Upper lobe of right lung (tissue), 1 donor: ENCODE measurements around the gene RPRD2. TPM values are rescaled to one million over a fixed set of nuclear protein-coding genes. Genes with fewer than 3 reads are reported as not detected.

Experiments used
- ATAC-seq: fragments of 200-7000 bp; cut with Tn5 transposase; one replicate; pipeline ENCODE4 v1.9.1; 2020; ENCODE audit warnings: mild to moderate bottlenecking, moderate library complexity
- DNase-seq: peaks from one replicate; pipeline ENCODE4 v3.0.0-alpha.2; 2020
- H3K27ac ChIP-seq: fragments of 200-600 bp; one replicate; pipeline ENCODE4 v1.8.0; 2022
- H3K27me3 ChIP-seq: fragments of 200-600 bp; one replicate; pipeline ENCODE4 v1.8.0; 2022; ENCODE audit warnings: mild to moderate bottlenecking
- H3K36me3 ChIP-seq: fragments of 200-600 bp; one replicate; pipeline ENCODE4 v1.8.0; 2022
- H3K4me1 ChIP-seq: fragments of 200-600 bp; one replicate; pipeline ENCODE4 v1.8.0; 2022
- H3K4me3 ChIP-seq: fragments of 200-600 bp; one replicate; pipeline ENCODE4 v1.8.0; 2022; ENCODE audit warnings: mild to moderate bottlenecking
- H3K9me3 ChIP-seq: fragments of 200-600 bp; one replicate; pipeline ENCODE4 v1.8.0; 2022
- CTCF ChIP-seq: fragments of 200-600 bp; IDR thresholded peaks from one replicate; pipeline ENCODE4 v1.8.0; 2022; ENCODE audit warnings: antibody characterized with exemption
- intact Hi-C: fragments of 100-400 bp; cut with DNase I; formaldehyde crosslinking; loops from one replicate; pipeline ENCODE4 v1.11.0; 2022
- total RNA-seq: library from RNA; stranded (reverse); fragmentation: NEBNext Ultra II Directional; extraction: Animal tissue kit (Norgen Biotek cat#: 25700); gene quantifications from one replicate; pipeline ENCODE4 v1.2.1, GENCODE V29; 2021
- donor health status: DM: no; HTN: yes; CAD: no; lungs with severe emphysema.

The RPRD2 gene
- total RNA-seq, 1 donor from 2014 or later: 31.4 TPM

DNA sequence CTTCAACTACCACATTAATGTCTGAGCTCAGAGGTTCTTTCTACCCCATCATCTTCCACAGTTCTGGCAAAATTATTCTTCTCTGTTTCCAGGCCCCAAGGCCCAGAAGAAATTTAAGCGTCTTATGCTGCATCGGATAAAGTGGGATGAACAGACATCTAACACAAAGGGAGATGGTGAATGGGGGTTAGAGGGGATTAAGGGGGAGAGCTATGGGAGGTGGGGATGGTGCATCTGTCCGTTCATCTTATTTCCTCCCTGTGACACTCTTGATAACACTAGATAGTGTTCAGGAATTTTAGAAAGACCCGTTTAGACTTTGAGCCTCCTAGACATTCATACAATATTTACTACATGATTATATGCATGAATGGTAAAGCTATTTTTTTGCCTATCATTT is 17.6 kb upstream of the RPRD2 start:
- no peak overlapping the region for H3K4me3 ChIP-seq
- H3K27ac ChIP-seq: no peak overlapping the region
- intact Hi-C loops: no loop called here
- no peaks in the 10 kb centered on the region for H3K27me3 ChIP-seq
- no peaks in the 10 kb centered on the region for H3K9me3 ChIP-seq
- peaks cover 95% of the 10 kb centered on the region for H3K36me3 ChIP-seq
- DNase-seq: no peak
- TF ChIP-seq CTCF: no peak
- no peak for ATAC-seq
- no peaks in the 10 kb centered on the region for H3K4me1 ChIP-seq

- H3K4me3 ChIP-seq: no peak overlapping the region
- H3K4me1 ChIP-seq: no peaks in the 10 kb centered on the region
- intact Hi-C loops: no loop called here
- H3K27ac ChIP-seq: no peak overlapping the region
- no peak for DNase-seq
- peaks cover 74% of the 10 kb centered on the region for H3K36me3 ChIP-seq
- TF ChIP-seq CTCF: no peak
- H3K27me3 ChIP-seq: no peaks in the 10 kb centered on the region
- peak; percentile 48 for ATAC-seq
- H3K9me3 ChIP-seq: no peaks in the 10 kb centered on the region
These were observed 11.1 kb upstream of the RPRD2 start for GRCh38 chr1:150352866-150353265.

DNA sequence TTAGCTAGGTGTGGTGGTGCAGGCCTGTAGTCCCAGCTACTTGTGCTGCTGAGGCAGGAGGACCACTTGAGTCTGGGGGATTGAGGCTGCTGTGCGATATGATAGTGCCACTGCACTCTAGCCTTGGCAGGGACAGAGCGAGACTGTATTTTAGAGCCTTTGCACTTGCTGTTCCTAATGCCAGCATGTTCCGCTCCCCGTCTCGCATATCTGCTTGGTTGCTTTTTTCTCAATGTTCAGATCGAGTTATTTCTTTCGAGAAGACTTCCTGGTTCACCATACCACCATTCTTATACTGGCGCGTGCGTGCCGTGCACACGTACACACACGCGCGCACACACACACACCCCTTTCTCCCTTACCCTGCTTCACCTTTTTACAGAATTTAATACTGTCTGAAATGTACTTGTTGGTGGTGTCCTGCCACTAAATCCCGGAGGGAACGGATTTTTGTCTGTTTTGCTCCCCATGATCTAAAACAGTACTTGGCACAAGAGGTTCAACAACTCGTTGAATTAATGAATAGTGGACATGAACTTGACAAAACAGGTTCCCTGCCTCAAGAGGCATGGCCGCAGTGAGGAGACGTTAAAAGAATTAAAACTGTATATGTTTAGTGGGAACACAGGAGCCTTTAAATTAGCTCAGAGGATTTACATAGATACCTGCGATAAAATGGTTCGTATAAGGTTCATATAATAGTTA is 1.1 kb upstream of the RPRD2 start:
- ATAC-seq: no peak
- Histone ChIP-seq H3K36me3 (no peaks in the 10 kb centered on the region), H3K27me3 (no peaks in the 10 kb centered on the region), H3K9me3 (no peaks in the 10 kb centered on the region), H3K27ac (peak overlapping the region; percentile 99), H3K4me1 (peaks cover 13% of the 10 kb centered on the region), H3K4me3 (peak overlapping the region; percentile 74)
- DNase-seq: peak; percentile 54
- intact Hi-C loops: no loop called here
- TF ChIP-seq CTCF: no peak

DNA sequence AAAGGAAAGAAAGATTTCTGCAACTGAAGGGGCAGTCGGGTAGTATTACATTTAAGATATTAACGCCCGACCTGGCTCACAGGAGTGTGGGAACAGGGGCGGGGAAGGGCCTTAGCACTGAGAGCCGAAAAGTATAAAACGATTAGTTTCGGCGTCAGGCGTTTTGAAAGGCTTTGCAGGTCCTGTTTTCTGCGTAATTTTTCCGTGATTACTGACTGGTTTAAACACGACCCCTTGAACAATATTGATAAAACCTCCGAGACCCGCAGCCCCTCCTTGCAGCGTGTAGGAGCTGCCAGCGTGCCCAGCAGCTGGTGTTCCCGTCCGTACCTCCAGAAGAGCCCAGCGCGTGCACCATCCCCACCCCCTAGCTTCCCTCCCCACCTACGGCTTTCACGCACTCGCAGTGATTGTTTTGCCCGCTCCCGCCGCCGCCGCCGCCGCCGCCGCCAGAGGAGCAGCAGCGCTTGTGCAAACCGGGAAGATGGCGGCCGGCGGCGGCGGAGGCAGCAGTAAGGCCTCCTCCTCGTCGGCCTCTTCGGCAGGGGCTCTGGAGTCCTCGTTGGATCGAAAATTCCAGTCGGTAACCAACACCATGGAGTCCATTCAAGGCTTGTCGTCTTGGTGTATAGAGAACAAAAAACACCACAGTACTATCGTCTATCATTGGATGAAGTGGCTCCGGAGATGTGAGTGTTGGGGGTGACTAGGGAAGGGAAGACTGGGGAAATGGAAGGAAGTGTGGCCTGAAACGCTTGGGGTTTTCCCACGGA is 470 bp downstream of the RPRD2 start:
- no peaks in the 10 kb centered on the region for H3K27me3 ChIP-seq
- peak overlapping the region; percentile 99 for H3K27ac ChIP-seq
- ATAC-seq (peak; percentile 78), DNase-seq (peak; percentile 94)
- no peaks in the 10 kb centered on the region for H3K36me3 ChIP-seq
- H3K4me1 ChIP-seq: peaks cover 13% of the 10 kb centered on the region
- H3K9me3 ChIP-seq: no peaks in the 10 kb centered on the region
- TF ChIP-seq CTCF: no peak
- intact Hi-C loops: no loop called here
- peak overlapping the region; percentile 74 for H3K4me3 ChIP-seq

DNA sequence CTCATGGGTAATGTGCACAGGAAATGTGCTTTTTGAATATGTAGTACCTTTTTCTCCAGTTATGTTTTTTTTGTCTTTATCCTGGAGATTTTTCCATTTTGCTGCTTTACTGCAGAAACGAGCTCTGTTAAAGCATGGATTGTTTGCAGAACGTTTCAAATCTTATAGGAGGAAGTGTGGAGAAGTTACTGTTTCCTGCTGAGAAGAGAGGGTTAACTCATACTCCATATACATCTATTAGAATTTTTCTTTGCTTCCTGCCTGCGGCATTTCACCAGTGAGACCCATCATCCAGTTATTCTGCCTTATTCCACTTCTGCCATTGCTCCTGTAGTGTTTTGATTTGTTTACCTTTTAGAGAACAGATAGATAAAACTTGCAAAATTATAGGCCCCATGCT is 2.0 kb downstream of the RPRD2 start:
- Histone ChIP-seq H3K9me3 (no peaks in the 10 kb centered on the region), H3K27me3 (no peaks in the 10 kb centered on the region), H3K4me3 (peak overlapping the region; percentile 74), H3K36me3 (no peaks in the 10 kb centered on the region), H3K4me1 (peaks cover 13% of the 10 kb centered on the region), H3K27ac (peak overlapping the region; percentile 99)
- intact Hi-C loops: no loop called here
- TF ChIP-seq CTCF: no peak
- DNase-seq: no peak
- ATAC-seq: no peak
